H1 (cell line): ENCODE results near the gene JAG1. TPM values are rescaled to one million over a fixed set of nuclear protein-coding genes. Genes with fewer than 3 reads are reported as not detected.

Experiments used
- CTCF ChIA-PET: fragments of 300-600 bp; sonication (Branson Sonifier 250); formaldehyde crosslinking; loops from one replicate; lab custom pipeline; 2021; ENCODE audit not compliant: partially characterized antibody; lab: Charles Lee
- POLR2A ChIA-PET: fragments of 300-600 bp; sonication (Branson Sonifier 250); formaldehyde crosslinking; loops from one replicate; lab custom pipeline; 2021; ENCODE audit warnings: inconsistent platforms; ENCODE audit not compliant: partially characterized antibody; lab: Charles Lee
- DNase-seq, 2 experiments: peaks; one replicate each; pipeline versions ENCODE4 v3.0.0 to v3.0.0-alpha.2; 2010 to 2022; ENCODE audit warnings: low spot score in 2 of 2, low read depth in 1 of 2, mixed read lengths in 1 of 2
- FAIRE-seq: peaks from 2 replicates; lab custom pipeline; 2011; peaks lifted over from hg19 to GRCh38; lab: Jason Lieb, UNC
- H2AFZ ChIP-seq: 2 replicates; pipeline ENCODE4 v1.8.1; 2012; ENCODE audit warnings: low read length, inconsistent platforms
- H2AK5ac ChIP-seq: 2 replicates; pipeline ENCODE4 v1.6.1; 2013; ENCODE audit warnings: low read depth, low read length
- H2BK120ac ChIP-seq: replicated peaks from 2 replicates; pipeline ENCODE3; 2013; ENCODE audit warnings: low read depth, low read length, inconsistent platforms
- H2BK12ac ChIP-seq: 2 replicates; pipeline ENCODE4 v1.6.1; 2013; ENCODE audit warnings: low read depth, low read length
- H2BK15ac ChIP-seq: 2 replicates; pipeline ENCODE4 v1.6.1; 2013; ENCODE audit warnings: low read length
- H2BK20ac ChIP-seq: 2 replicates; pipeline ENCODE4 v1.6.1; 2013; ENCODE audit warnings: low read length
- H2BK5ac ChIP-seq: 2 replicates; pipeline ENCODE4 v1.6.1; 2013; ENCODE audit warnings: low read depth, low read length
- H3K14ac ChIP-seq: 2 replicates; pipeline ENCODE4 v1.6.1; 2013; ENCODE audit warnings: inconsistent platforms; ENCODE audit not compliant: insufficient read length
- H3K18ac ChIP-seq: 2 replicates; pipeline ENCODE4 v1.6.1; 2013; ENCODE audit warnings: low read length; ENCODE audit errors: extremely low read depth
- H3K23ac ChIP-seq: 2 replicates; pipeline ENCODE4 v1.6.1; 2013; ENCODE audit warnings: inconsistent platforms; ENCODE audit not compliant: insufficient read length
- H3K23me2 ChIP-seq: 2 replicates; pipeline ENCODE4 v1.6.1; 2013; ENCODE audit warnings: low read depth, low read length
- H3K27ac ChIP-seq: 2 replicates; pipeline ENCODE4 v1.6.1; 2011; ENCODE audit warnings: low read depth, low read length, inconsistent platforms
- H3K27me3 ChIP-seq, 4 experiments: replicated peaks in 1 of 4; 1 replicate in 1 of 4; 2 replicates in 3 of 4; pipeline versions ENCODE4 v1.6.1 to v1.8.1; 2011 to 2013; ENCODE audit warnings: low read length in 3 of 4, mild to moderate bottlenecking in 3 of 4, inconsistent platforms in 2 of 4, mixed read lengths in 2 of 4, moderate library complexity in 1 of 4; ENCODE audit not compliant: control insufficient read depth in 3 of 4, insufficient read depth in 3 of 4; ENCODE audit errors: extremely low read depth in 1 of 4
- H3K36me3 ChIP-seq, 4 experiments: 2 replicates each; pipeline versions ENCODE4 v1.6.1 to v1.8.1; 2011 to 2013; ENCODE audit warnings: mild to moderate bottlenecking in 4 of 4, low read length in 3 of 4, moderate library complexity in 2 of 4, control low read depth in 1 of 4, inconsistent platforms in 1 of 4; ENCODE audit not compliant: insufficient read depth in 4 of 4, control insufficient read depth in 2 of 4
- H3K4ac ChIP-seq: replicated peaks from 2 replicates; pipeline ENCODE3; 2013; ENCODE audit warnings: low read length, low read depth, mixed read lengths, inconsistent platforms; ENCODE audit not compliant: insufficient read length
- H3K4me1 ChIP-seq, 4 experiments: replicated peaks in 1 of 4; 1 replicate in 1 of 4; 2 replicates in 3 of 4; pipeline versions ENCODE4 v1.6.1 to v1.8.1; 2011 to 2013; ENCODE audit warnings: low read length in 3 of 4, inconsistent platforms in 2 of 4, mixed read lengths in 1 of 4; ENCODE audit not compliant: insufficient read depth in 4 of 4, control insufficient read depth in 3 of 4
- H3K4me2 ChIP-seq, 2 experiments: 2 replicates each; pipeline versions ENCODE4 v1.6.1 to v1.8.1; 2011 to 2013; ENCODE audit warnings: low read depth in 2 of 2, low read length in 2 of 2, control low read depth in 1 of 2, inconsistent platforms in 1 of 2, mild to moderate bottlenecking in 1 of 2; ENCODE audit not compliant: insufficient read depth in 1 of 2
- H3K4me3 ChIP-seq, 4 experiments: fragments of 200-600, 300-600 bp in 1 of 4; sonication (generic), shearing (Covaris generic), sonication (Bioruptor Twin) in 1 of 4; 2 replicates each; pipeline versions ENCODE4 v1.5.1 to v1.8.1; 2011 to 2016; ENCODE audit warnings: low read length in 4 of 4, low read depth in 3 of 4, control low read depth in 2 of 4, inconsistent platforms in 2 of 4, mild to moderate bottlenecking in 2 of 4, mixed read lengths in 1 of 4, moderate library complexity in 1 of 4; ENCODE audit not compliant: insufficient read depth in 2 of 4; ENCODE audit errors: extremely low read depth in 1 of 4
- H3K56ac ChIP-seq: replicated peaks from 2 replicates; pipeline ENCODE3; 2013; ENCODE audit warnings: low read depth, mild to moderate bottlenecking, mixed read lengths, low read length, inconsistent platforms; ENCODE audit not compliant: insufficient read length
- H3K79me1 ChIP-seq: 2 replicates; pipeline ENCODE4 v1.6.1; 2013; ENCODE audit warnings: low read depth, low read length, control low read depth
- H3K79me2 ChIP-seq, 2 experiments: 2 replicates each; pipeline versions ENCODE4 v1.6.1 to v1.8.1; 2012 to 2013; ENCODE audit warnings: low read length in 2 of 2, mild to moderate bottlenecking in 2 of 2, inconsistent platforms in 1 of 2; ENCODE audit not compliant: insufficient read depth in 2 of 2, control insufficient read depth in 1 of 2
- H3K9ac ChIP-seq, 4 experiments: replicated peaks in 1 of 4; 1 replicate in 1 of 4; 2 replicates in 3 of 4; pipeline versions ENCODE4 v1.6.1 to v1.8.1; 2011 to 2013; ENCODE audit warnings: low read depth in 3 of 4, low read length in 3 of 4, control low read depth in 2 of 4, mild to moderate bottlenecking in 2 of 4, moderate library complexity in 2 of 4, inconsistent platforms in 1 of 4; ENCODE audit errors: extremely low read depth in 1 of 4
- H3K9me3 ChIP-seq, 2 experiments: 2 replicates each; pipeline versions ENCODE4 v1.6.1 to v1.8.1; 2012 to 2013; ENCODE audit warnings: mild to moderate bottlenecking in 2 of 2, moderate library complexity in 2 of 2, control low read depth in 1 of 2, inconsistent platforms in 1 of 2, low read depth in 1 of 2, low read length in 1 of 2, mixed read lengths in 1 of 2; ENCODE audit not compliant: insufficient read depth in 2 of 2
- H4K20me1 ChIP-seq, 2 experiments: replicated peaks in 1 of 2; 2 replicates each; pipeline versions ENCODE3 to v1.8.1; 2011 to 2013; ENCODE audit warnings: inconsistent platforms in 2 of 2, low read length in 2 of 2, mild to moderate bottlenecking in 1 of 2; ENCODE audit not compliant: insufficient read depth in 2 of 2, control insufficient read depth in 1 of 2
- H4K5ac ChIP-seq: 2 replicates; pipeline ENCODE4 v1.6.1; 2013; ENCODE audit warnings: low read length, low read depth, mixed read lengths, inconsistent platforms; ENCODE audit not compliant: insufficient read length
- H4K8ac ChIP-seq: 2 replicates; pipeline ENCODE4 v1.8.0; 2013; ENCODE audit warnings: mild to moderate bottlenecking, moderate library complexity, low read length, inconsistent platforms; ENCODE audit not compliant: insufficient read depth; ENCODE audit errors: extremely low read depth
- H4K91ac ChIP-seq: replicated peaks from 2 replicates; pipeline ENCODE3; 2013; ENCODE audit warnings: low read length, mixed read lengths, inconsistent platforms; ENCODE audit not compliant: insufficient read length
- ASH2L ChIP-seq: fragments of 200-600, 300-600 bp; sonication (generic); IDR thresholded peaks from one replicate; pipeline ENCODE4 v1.7.1; 2017; ENCODE audit warnings: low read length
- EP300 ChIP-seq, 2 experiments: IDR thresholded peaks; 1 replicate in 1 of 2; 2 replicates in 1 of 2; pipeline ENCODE4 v1.6.1; 2011 to 2012; ENCODE audit warnings: low read depth in 2 of 2, low read length in 2 of 2, mild to moderate bottlenecking in 2 of 2, borderline replicate concordance in 1 of 2, inconsistent platforms in 1 of 2, moderate library complexity in 1 of 2
- GTF2F1 ChIP-seq: IDR thresholded peaks from 2 replicates; pipeline ENCODE4 v1.6.1; 2012; ENCODE audit warnings: low read depth, low read length, improper control_type of control experiment, borderline replicate concordance
- RNF2 ChIP-seq: fragments of 200-900, 300-1000 bp; sonication (generic); IDR thresholded peaks from 2 replicates; pipeline ENCODE4 v1.7.1; 2016; ENCODE audit warnings: borderline replicate concordance, low read depth, mild to moderate bottlenecking, antibody characterized with exemption, low read length; ENCODE audit not compliant: poor library complexity, severe bottlenecking; ENCODE audit errors: missing control alignments
- SIRT6 ChIP-seq: IDR thresholded peaks from one replicate; pipeline ENCODE4 v1.7.1; 2012; ENCODE audit warnings: low read length, inconsistent platforms
- USF2 ChIP-seq: IDR thresholded peaks from 2 replicates; pipeline ENCODE4 v1.6.1; 2011; ENCODE audit warnings: low read length, improper control_type of control experiment
- YY1 ChIP-seq: IDR thresholded peaks from 2 replicates; pipeline ENCODE4 v1.6.1; 2011; ENCODE audit warnings: low read depth, mild to moderate bottlenecking, low read length
- ZNF274 ChIP-seq: IDR thresholded peaks from 2 replicates; pipeline ENCODE4 v1.7.0; 2012; ENCODE audit warnings: low read length, borderline replicate concordance; ENCODE audit errors: extremely low read depth
- WGBS, 2 experiments: shearing (Covaris generic) in 1 of 2; methylation state at CpG; one replicate each; pipeline versions ENCODE4 v1.1.6 to v1.1.7; 2013 to 2015; ENCODE audit warnings: low lambda C conversion rate in 2 of 2, mixed read lengths in 2 of 2, inconsistent platforms in 1 of 2, low coverage in 1 of 2, missing lambda C conversion rate in 1 of 2; ENCODE audit not compliant: insufficient replicate concordance in 2 of 2, insufficient coverage in 1 of 2, insufficient read length in 1 of 2; ENCODE audit errors: extremely low coverage in 1 of 2, missing lambda C conversion rate in 1 of 2; 5-methylcytosine and 5-hydroxymethylcytosine counted together
- polyA plus RNA-seq, 7 experiments: library from polyadenylated mRNA; depleted of rRNA in 3 of 7; stranded (reverse) in 5 of 7; unstranded in 2 of 7; fragments of >200 nt in 5 of 7; fragments of 200-250 nt in 2 of 7; gene quantifications; 1 replicate in 5 of 7; 2 replicates in 1 of 7; 4 replicates in 1 of 7; pipeline versions ENCODE4 v1.2.1 to v1.2.3, GENCODE V29; 2011 to 2013; ENCODE audit warnings: missing spikeins in 2 of 7, mixed read lengths in 2 of 7
- total RNA-seq: library from RNA; stranded (reverse); fragmentation: NEBNext Ultra II Directional; extraction: Animal tissue kit (Norgen Biotek cat#: 25700); gene quantifications from 2 replicates; pipeline ENCODE4 v1.2.1, GENCODE V29; 2021

Gene JAG1
- total and polyA plus RNA-seq, 2 of the 8 experiments (the other 6 are each of a cell fraction or from before 2014, with no cell fraction given), result 13.5 to 27.3 TPM

- Histone ChIP-seq H2BK15ac (no peak overlapping the region), H3K4me1 (peaks cover 4 to 17% (median 11%) of the 10 kb centered on the region in 4 experiments; a peak in 6 of 7 replicates), H2BK120ac (no peak overlapping the region), H3K18ac (no peak overlapping the region), H3K23ac (no peak overlapping the region), H3K56ac (no peak overlapping the region), H2AFZ (no peak overlapping the region), H3K4me2 (no peak overlapping the region), H3K4me3 (no peak overlapping the region), H4K8ac (no peak overlapping the region; the same call in 1 of the 2 replicates), H2BK12ac (no peak overlapping the region), H3K27ac (no peak overlapping the region), H3K36me3 (peaks cover 36 to 100% (median 76%) of the 10 kb centered on the region in 4 experiments), H2BK20ac (no peak overlapping the region), H3K79me1 (no peaks in the 10 kb centered on the region), H2BK5ac (no peak overlapping the region), H4K5ac (no peak overlapping the region), H4K20me1 (peaks cover 0 to 12% of the 10 kb centered on the region in 2 experiments), H4K91ac (no peak overlapping the region), H3K4ac (no peak overlapping the region), H3K79me2 (peaks cover 0 to 8% of the 10 kb centered on the region in 2 experiments; a peak in 2 of 4 replicates), H3K23me2 (no peaks in the 10 kb centered on the region), H3K27me3 (no peaks in the 10 kb centered on the region), H2AK5ac (no peak overlapping the region), H3K9me3 (no peaks in the 10 kb centered on the region), H3K9ac (no peak overlapping the region), H3K14ac (no peak overlapping the region)
- FAIRE-seq (no peak), DNase-seq (no peak)
- 95% methylated on average over 9 of the region's 9 CpGs; no CpG with 5 or more reads in 1 of the 2 experiments for WGBS, 2 experiments
- ChIA-PET CTCF (interaction anchor here (0.6 to 6.6 kb wide), 5 partner anchors 9 to 846 kb away, joined by 3 to 55 read pairs (median 4); no protein-coding TSS in a partner anchor), POLR2A (interaction anchor here (1.0 kb wide), 1 partner anchor 9 kb away, joined by 3 read pairs; no protein-coding TSS in a partner anchor)
- TF ChIP-seq ZNF274, result no peak
- no peak for TF ChIP-seq GTF2F1
- no peak for TF ChIP-seq SIRT6
- no peak for TF ChIP-seq USF2
- no peak for TF ChIP-seq EP300 (IDR thresholded peaks at IDR 0.05; ENCODE audit: borderline replicate concordance in 1 of 2, low read depth in 2 of 2, low read length in 2 of 2)
- no peak for TF ChIP-seq ASH2L
- TF ChIP-seq YY1, result no peak
- TF ChIP-seq RNF2, result no peak
These were observed 26.8 kb downstream of the JAG1 start for GRCh38 chr20:10646886-10647420.
